Measurements from ENCODE around the gene BTNL9.
"Not testable (repeated sequence)": the region's sequence is repeated elsewhere in the genome, so short reads cannot be mapped to it uniquely, and the experiment has no call there.

GRCh38 chr5:181017448-181017847 is 22.6 kb upstream of the BTNL9 start:
- not testable (repeated sequence) for TF ChIP-seq CTCF, POLR2A, EP300 (IDR thresholded peaks at IDR 0.05)
